Stimulated activated naive CD8-positive, alpha-beta T cell treated with anti-CD3 and anti-CD28 coated beads, Interleukin-15, amount 100 ng/mL, for 72 hours (primary cell): Measurements from ENCODE around the gene MSH5.
"Not testable (repeated sequence)": the region's sequence is repeated elsewhere in the genome, so short reads cannot be mapped to it uniquely, and the experiment has no call there.

ENCODE experiments used
- ATAC-seq: fragments of 150-1000 bp; cut with Tn5 transposase; 2 replicates; pipeline ENCODE4 v1.10.0; 2021; ENCODE audit warnings: mild to moderate bottlenecking, moderate library complexity
- DNase-seq, 2 donors: peaks; one replicate each; pipeline ENCODE4 v3.0.0; 2021 to 2022
- H3K27ac Mint-ChIP-seq, 2 donors: one replicate each; pipeline ENCODE4 v1.8.0; 2022; ENCODE audit warnings: mild to moderate bottlenecking in 2 of 2, mixed read lengths in 2 of 2, moderate library complexity in 2 of 2
- H3K27me3 Mint-ChIP-seq: one replicate; pipeline ENCODE4 v1.8.0; 2022; ENCODE audit warnings: mixed read lengths
- H3K4me1 Mint-ChIP-seq: one replicate; pipeline ENCODE4 v1.8.0; 2022; ENCODE audit warnings: mild to moderate bottlenecking, mixed read lengths
- H3K4me3 Mint-ChIP-seq, 2 donors: one replicate each; pipeline ENCODE4 v1.8.0; 2022; ENCODE audit warnings: mild to moderate bottlenecking in 2 of 2, mixed read lengths in 2 of 2, moderate library complexity in 1 of 2
- H3K9me3 Mint-ChIP-seq, 2 donors: one replicate each; pipeline ENCODE4 v1.8.0; 2022; ENCODE audit warnings: mixed read lengths in 2 of 2

MSH5 gene

DNA sequence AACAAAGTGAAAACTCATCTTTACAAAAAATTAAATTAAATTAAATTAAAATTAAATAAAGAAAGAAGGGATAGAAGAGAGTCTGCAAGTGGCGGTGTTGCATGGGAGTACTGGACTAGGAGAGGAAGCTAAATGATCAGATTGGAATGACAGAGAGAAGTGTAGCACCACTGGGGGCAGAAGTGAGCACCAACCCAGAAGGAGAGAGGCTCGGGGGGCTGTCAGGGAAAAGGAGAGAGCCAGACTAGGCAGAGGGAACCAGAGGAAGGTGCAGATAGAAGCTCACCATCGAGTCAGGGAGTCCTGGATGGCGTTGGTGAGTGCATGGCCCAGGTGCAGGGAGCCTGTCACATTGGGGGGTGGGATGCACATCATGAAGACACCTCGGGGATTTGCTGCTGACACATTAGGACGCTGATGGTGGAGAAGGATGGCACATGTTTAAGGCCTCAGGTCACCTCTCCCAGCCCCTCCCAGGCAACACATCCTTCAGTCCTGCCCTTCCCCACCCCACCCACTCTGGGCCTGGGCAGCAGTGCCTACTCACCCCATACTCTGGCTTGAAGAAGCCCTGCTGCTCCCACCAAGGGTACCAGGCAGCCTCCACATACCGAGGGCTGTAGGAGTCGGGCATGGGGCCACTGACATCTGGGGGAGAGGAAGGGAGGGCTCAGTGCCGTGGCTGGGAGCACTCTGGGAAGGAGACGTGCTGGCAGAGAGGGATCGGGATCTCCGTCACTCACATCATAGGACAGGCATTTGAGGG, 51.7 kb downstream of the MSH5 start:
- ATAC-seq = no peak
- Mint-ChIP-seq H3K27ac (peak overlapping the region in 1 of 2 donors; percentile 23), H3K4me3 (no peak overlapping the region)

DNA sequence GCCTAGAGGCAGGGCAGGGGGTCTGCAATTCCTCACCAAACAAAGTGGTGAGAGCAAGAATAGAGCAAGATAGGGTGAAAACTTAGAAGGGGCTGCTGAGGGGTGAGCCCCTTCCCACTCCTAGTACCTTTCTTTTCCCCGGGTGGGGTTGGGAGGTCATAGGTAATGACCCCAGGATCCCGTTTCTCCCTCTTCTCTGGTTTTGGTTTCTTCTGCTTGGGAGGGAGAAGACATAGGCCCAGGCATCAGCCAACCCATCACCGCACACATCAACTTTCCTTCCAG, 52.2 kb downstream of the MSH5 start:
- Mint-ChIP-seq H3K9me3 (no peaks in the 10 kb centered on the region), H3K4me1 (peaks cover 39% of the 10 kb centered on the region), H3K27ac (no peak overlapping the region), H3K27me3 (no peaks in the 10 kb centered on the region), H3K4me3 (no peak overlapping the region)
- DNase-seq (no peak), ATAC-seq (no peak)

More for the DNA sequence above, 51.7 kb downstream of the MSH5 start:
- H3K27me3 Mint-ChIP-seq = no peaks in the 10 kb centered on the region
- H3K9me3 Mint-ChIP-seq = no peaks in the 10 kb centered on the region
- DNase-seq = no peak
- H3K4me1 Mint-ChIP-seq = peaks cover 35% of the 10 kb centered on the region

DNA sequence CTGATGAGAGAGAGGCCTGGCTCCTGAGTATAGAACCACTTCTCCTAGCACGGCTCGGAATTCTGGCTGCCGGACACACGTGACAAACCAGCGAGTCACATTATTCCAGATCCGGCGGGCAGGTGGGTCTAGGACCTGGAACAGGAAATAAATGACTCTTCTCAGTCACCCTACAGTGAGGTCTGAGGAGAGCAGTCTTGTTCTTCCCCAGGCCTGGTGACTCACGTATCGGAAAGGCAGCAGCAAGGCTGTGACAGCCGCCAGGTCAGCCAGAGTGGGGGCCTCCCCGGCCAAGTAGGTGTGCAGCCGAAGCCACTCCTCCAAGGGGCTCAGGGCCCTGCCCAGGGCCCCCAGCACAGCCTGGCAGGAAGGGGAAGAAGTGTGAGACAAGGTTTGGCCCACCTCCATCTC, 53.0 kb downstream of the MSH5 start:
- H3K9me3 Mint-ChIP-seq = no peaks in the 10 kb centered on the region
- H3K27ac Mint-ChIP-seq = no peak overlapping the region
- peak overlapping the region; percentile 48 to 93 for H3K4me3 Mint-ChIP-seq
- ATAC-seq = no peak
- H3K4me1 Mint-ChIP-seq = peaks cover 47% of the 10 kb centered on the region
- DNase-seq = no peak
- no peaks in the 10 kb centered on the region for H3K27me3 Mint-ChIP-seq

DNA sequence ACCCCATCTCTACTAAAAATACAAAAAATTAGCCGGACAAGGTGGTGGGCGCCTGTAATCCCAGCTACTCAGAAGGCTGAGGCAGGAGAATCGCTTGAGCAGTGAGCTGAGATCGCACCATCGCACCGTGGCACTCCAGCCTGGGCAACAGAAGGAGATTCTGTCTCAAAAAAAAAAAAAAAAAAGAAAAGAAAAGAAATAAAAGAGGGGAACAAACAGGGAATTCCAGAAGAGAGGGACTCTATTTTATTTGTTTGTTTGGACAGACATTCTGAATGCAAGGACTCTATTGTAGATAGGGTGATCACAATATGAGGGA, 54.1 kb downstream of the MSH5 start:
- H3K27me3 Mint-ChIP-seq, DNase-seq, ATAC-seq, H3K9me3 Mint-ChIP-seq: not testable (repeated sequence)
- Mint-ChIP-seq H3K4me1 (peaks cover 58% of the 10 kb centered on the region), H3K27ac (peak overlapping the region; percentile 14 to 84), H3K4me3 (peak overlapping the region; percentile 93 to 97)

DNA sequence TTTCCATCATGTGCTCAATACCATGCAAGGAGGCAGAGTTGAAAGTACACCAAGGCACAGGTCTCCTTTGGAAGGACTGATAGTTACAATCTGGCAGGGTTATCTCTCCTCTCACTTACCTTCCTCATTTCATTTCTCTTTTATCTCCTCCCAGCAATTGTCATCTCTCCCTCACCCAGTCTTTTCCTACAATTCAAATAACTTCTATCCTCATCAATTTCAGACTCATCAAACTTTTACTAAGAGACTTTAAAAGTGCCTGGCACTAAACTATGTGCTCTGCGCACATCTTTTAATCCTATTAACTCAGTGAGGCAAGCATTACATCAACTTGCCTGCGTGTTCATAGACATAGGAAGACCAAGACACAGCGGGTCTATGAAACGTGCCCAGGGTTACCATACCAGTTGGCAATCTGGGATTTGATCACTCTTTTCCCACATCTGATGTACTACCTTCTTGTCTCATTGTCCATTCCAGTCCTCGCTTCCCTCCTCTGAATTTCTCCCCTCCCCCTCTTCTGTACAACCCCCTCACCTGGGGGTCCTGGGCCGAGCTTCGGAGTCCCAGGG, 54.6 kb downstream of the MSH5 start:
- peaks cover 59% of the 10 kb centered on the region for H3K4me1 Mint-ChIP-seq

DNA sequence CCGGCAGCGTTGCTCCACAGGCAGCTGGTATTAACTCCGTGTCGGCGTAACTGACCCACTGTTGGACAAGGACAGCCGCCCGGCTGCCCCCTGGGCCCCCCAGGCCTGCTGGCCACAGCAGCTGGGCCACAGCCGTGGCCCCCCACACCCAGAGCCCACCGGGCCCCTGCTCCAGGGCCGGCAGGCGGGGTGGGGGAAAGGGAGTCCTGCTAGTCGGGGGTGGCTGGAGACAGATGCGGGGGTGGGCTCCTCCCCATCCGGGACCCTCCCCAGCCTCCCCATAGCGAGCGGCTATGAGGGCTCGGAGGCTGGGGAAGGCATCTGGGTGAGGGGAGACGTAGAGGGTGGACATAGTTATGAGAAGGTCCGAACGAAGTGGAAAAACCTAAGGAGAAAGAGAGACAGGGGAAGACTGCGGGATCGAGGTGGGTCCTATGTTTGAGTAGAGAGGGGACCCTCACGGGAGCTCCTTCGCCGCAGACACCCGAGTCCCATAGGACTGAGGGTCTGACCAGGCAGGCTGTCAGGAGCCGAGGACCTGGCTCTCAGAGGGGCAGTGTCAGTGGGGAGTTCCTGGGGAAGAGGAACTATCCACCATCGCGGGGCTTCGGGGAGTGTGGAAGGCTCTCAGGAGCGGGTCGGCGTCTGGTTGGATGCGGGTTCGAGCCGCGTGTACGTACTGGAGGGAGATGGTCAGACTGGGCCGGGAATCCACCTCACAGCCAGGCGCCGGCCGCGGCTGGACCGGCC, 55.2 kb downstream of the MSH5 start:
- Mint-ChIP-seq H3K27me3 (no peaks in the 10 kb centered on the region), H3K9me3 (no peaks in the 10 kb centered on the region), H3K4me1 (peaks cover 59% of the 10 kb centered on the region), H3K4me3 (peak overlapping the region; percentile 93 to 97), H3K27ac (peak overlapping the region; percentile 97 to 99)
- ATAC-seq (peak; percentile 46), DNase-seq (peak in 1 of 2 donors; percentile 48)

More for the DNA sequence above, 54.6 kb downstream of the MSH5 start:
- Mint-ChIP-seq H3K27me3 (no peaks in the 10 kb centered on the region), H3K4me3 (peak overlapping the region; percentile 93 to 97), H3K27ac (peak overlapping the region; percentile 92 to 99), H3K9me3 (no peaks in the 10 kb centered on the region)
- no peak for DNase-seq
- ATAC-seq = no peak

DNA sequence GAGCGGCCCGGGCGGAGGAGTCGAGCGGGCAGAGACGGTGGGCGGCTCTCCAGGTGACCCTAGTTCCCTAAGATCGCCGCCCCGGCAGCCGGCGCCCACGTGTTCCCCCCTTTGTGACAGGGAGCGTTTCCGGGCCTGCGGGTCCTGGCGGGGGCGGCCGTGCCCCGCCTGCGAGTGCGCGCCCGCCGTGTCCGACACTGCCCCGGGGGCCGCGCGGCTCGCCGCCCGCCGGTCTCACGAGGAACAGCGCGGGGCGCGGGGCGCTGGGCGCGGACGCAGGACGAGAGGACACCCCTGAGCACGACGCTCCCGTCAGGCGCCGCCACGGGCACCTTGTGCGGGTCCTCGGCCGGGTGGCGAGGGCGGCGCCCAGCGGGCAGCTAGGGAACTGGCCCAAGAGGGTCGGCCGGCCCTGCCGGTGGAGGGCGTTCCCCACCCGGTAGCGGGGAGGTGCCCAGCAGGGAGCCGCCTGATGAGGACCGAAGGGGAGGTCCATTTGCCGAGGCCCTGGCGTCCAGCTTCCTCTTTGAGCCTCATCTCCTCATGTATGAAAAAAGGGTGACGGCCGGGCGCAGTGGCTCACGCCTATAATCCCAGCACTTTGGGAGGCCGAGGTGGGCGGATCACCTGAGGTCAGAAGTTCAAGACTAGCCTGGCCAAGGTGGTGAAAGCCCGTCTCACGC, 56.0 kb downstream of the MSH5 start, which contains the start of gene VARS1:
Gene VARS1, minus strand, starts transcription at position 137 of the 683 bp plus-strand sequence. CDS start 535 bp downstream, outside the sequence.
- ATAC-seq (peak; percentile 92), DNase-seq (peak; percentile 90 to 91)
- peaks cover 59% of the 10 kb centered on the region for H3K4me1 Mint-ChIP-seq

DNA sequence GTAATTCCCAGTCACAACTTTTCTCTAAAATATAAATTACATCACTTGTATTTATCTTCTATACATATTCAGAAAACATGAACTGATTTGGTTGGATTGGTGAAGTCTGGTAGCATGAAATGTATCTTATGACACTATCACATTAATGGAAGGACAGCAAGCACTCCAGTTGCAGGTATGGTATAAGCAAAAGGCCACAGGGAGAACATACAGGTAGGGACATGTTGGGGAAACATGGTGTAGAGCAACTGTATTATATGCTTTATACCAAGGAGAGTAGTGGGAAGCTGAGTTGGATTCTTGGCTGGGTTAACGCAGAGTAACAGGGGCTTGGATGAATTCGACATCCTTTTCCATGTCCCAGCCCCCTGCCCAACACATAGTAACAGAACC, 57.2 kb downstream of the MSH5 start:
- DNase-seq (no peak), ATAC-seq (no peak)
- H3K27me3 Mint-ChIP-seq = no peaks in the 10 kb centered on the region
- H3K27ac Mint-ChIP-seq = peak overlapping the region in 1 of 2 donors; percentile 20
- H3K4me3 Mint-ChIP-seq = peak overlapping the region in 1 of 2 donors; percentile 54
- no peaks in the 10 kb centered on the region for H3K9me3 Mint-ChIP-seq
- H3K4me1 Mint-ChIP-seq = peaks cover 54% of the 10 kb centered on the region

More for the DNA sequence above, 56.0 kb downstream of the MSH5 start, which contains the start of gene VARS1:
- peak within 1 kb of the TSS; percentile 93 to 97 for H3K4me3 Mint-ChIP-seq
- H3K27ac Mint-ChIP-seq = peak within 1 kb of the TSS; percentile 97 to 99
- H3K27me3 Mint-ChIP-seq = no peaks in the 10 kb centered on the region
- no peaks in the 10 kb centered on the region for H3K9me3 Mint-ChIP-seq

DNA sequence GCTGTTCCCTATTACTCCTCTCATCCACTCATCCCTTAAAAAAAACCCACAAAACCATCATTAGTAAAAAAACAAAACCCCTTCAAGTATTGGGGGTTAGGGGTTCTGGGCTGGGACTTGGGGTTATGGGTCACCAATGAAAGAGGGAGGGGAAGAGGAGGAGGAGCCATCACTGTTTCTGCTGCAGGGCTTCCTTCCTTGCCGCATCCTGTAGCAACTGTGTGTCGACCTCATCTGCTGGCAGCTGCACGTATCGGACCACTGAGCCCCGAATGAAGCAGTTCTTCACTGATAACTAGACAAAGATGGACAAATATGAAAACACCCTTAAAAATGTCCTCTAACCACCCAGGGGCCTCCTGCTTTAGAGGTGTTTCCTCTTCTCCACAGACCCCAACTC, 57.8 kb downstream of the MSH5 start:
- DNase-seq = no peak
- Mint-ChIP-seq H3K27ac (peak overlapping the region in 1 of 2 donors; percentile 81), H3K27me3 (no peaks in the 10 kb centered on the region), H3K9me3 (no peaks in the 10 kb centered on the region), H3K4me3 (peak overlapping the region; percentile 5 to 25), H3K4me1 (peaks cover 48% of the 10 kb centered on the region)
- ATAC-seq = no peak

DNA sequence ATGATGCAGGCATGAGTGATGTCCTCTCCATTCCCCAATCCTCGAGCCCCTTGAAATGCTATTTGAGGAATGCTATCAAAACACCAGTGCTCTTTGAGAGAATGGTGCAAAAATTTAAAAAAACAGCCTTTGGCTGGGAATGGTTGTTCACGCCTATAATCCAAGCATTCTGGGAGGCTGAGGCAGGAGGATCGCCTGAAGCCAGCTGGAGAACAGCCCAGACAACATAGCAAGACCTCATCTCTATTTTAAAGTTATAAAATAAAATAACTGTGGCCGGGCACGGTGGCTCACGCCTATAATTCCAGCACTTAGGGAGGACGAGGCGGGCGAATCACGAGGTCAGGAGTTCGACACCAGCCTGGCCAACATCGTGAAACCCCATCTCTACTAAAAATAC, 60.0 kb downstream of the MSH5 start:
- DNase-seq (no peak), ATAC-seq (no peak)
- Mint-ChIP-seq H3K4me1 (peaks cover 36% of the 10 kb centered on the region), H3K9me3 (no peaks in the 10 kb centered on the region), H3K27me3 (no peaks in the 10 kb centered on the region), H3K4me3 (no peak overlapping the region), H3K27ac (no peak overlapping the region)

DNA sequence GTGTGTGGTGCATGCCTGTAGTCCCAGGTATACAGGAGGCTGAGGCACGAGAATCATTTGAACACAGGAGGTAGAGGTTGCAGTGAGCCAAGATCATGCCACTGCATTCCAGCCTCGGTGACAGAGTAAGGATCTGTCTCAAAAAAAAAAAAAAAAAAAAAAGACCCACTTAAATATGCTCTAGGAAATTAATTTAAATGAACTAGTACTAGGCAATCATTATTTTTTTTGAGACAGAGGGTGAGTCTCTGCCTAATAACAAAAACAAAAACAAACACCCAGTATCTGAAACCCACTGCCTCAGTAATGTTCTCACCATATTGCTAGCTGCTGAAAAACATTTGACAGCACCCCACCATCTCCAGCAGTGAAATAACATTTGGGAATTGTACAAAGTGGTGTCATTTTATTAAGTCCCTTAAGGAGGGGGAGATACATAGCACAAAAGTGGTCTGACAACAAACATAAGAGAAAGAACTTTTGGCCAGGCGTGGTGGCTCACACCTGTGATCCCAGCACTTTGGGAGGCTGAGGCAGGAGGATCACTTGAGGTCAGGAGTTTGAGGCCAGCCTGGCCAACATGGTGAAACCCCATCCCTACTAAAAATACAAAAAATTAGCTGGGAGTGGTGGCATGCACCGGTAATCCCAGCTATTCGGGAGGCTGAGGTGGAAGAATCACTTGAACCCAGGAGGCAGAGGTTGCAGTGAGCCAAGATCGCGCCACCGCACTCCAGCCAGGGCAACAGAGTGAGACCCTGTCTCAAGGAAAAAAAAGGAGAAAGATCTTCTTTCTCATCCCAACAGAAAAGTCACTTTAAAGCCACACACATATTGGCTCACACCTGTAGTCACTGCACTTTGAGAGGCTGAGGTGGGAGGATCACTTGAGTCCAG, 61.5 kb downstream of the MSH5 start:
- H3K4me1 Mint-ChIP-seq = peaks cover 46% of the 10 kb centered on the region
- not testable (repeated sequence) for H3K9me3 Mint-ChIP-seq, H3K27ac Mint-ChIP-seq, H3K4me3 Mint-ChIP-seq, H3K27me3 Mint-ChIP-seq, DNase-seq, ATAC-seq

DNA sequence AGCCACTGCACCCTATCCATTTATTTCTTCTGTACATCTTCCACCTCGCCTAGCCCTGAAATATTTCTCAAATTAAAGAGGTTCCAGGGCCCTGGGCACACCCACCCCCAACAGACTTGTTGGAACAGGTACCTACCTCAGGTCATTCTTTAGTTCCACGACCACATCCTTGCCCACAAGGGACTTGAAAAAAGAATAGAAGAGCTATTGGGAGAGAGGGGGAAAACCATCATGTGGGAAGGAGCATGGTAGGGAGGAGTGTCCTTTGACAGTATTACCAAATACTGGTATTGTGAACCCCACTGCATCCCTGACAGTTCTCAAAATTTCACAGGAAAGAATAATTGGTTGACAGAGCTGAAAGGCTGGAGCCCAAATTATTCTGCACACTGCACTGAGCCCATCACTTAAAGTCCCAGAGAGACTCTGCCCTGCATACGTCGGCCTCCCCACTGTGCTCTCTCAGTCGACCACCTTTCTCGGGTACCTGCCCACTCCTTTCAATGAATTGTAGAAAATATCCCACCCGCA, 66.2 kb downstream of the MSH5 start:
- H3K9me3 Mint-ChIP-seq = no peaks in the 10 kb centered on the region
- peaks cover 32% of the 10 kb centered on the region for H3K4me1 Mint-ChIP-seq
- H3K27me3 Mint-ChIP-seq = no peaks in the 10 kb centered on the region
- peak overlapping the region; percentile 98 to 99 for H3K4me3 Mint-ChIP-seq
- DNase-seq (no peak), ATAC-seq (peak; percentile 57)
- H3K27ac Mint-ChIP-seq = peak overlapping the region; percentile 91 to 99

DNA sequence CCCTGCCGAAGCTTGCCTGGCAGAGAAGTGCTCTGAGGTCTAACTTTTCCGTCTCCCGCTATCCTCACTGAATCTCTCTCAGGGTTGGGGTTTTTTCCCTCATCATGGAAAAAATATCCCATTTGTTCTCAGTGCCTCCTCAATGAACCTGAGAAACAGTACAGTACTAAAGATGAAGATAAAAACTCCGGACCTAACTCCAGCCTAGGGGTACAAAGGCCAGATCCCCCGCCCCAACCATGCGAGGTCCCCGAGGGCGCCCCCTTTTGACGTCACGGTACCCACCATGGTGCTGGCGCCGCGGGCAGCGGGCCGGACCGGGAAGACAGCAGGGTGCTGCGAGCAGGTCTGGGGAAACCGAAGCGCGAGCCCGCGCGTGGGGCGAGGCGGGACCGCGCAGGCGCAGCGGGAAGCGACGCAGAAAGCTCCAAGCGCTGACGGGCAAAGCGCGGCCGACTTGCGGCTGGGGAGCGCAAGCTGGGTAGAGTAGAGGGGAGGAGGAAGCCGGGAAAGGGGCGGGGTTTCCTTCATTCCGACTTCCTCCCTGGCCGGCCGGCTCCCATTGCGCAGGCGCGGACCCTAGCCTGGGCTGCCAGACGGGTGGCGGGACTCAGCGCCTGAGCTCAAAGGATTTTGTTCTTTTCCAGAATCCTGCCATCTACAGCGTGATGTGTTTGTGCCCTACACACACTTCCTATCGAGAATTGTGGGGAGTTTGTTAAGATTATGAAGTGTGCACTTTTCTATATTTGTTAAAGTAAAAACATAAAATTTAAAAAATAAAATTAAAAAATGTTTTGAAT, 66.9 kb downstream of the MSH5 start, which contains the start of gene LSM2:
Gene LSM2, minus strand, starts transcription at position 497 of the 803 bp plus-strand sequence. Its CDS starts 209 bp downstream, at position 288.
- Mint-ChIP-seq H3K27me3 (no peaks in the 10 kb centered on the region), H3K9me3 (no peaks in the 10 kb centered on the region), H3K4me1 (peaks cover 28% of the 10 kb centered on the region), H3K27ac (peak within 1 kb of the TSS; percentile 91 to 99), H3K4me3 (peak within 1 kb of the TSS; percentile 98 to 99)
- ATAC-seq (peak; percentile 98), DNase-seq (peak; percentile 97 to 98)

DNA sequence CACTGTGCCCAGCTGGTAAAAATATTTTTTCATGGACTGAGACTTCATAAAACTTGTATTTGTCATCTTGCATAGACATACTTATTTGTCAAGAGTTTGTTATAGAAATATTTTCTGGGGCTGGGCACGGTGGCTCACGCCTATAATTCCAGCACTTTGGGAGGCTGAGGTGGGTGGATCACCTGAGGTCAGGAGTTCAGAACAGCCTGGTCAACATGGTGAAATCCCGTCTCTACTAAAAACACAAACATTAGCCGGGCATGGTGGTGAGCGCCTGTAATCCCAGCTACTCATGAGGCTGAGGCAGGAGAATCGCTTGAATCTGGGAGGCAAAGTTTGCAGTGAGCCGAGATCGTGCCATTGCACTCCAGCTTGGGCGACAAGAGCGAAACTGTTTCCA, 68.8 kb downstream of the MSH5 start:
- not testable (repeated sequence) for H3K27me3 Mint-ChIP-seq, H3K9me3 Mint-ChIP-seq, DNase-seq, H3K27ac Mint-ChIP-seq, ATAC-seq, H3K4me3 Mint-ChIP-seq
- peaks cover 35% of the 10 kb centered on the region for H3K4me1 Mint-ChIP-seq
